Activated B cell treated with CpG ODN at 0.5 μM for 24 hours (primary cell): Measurements from ENCODE around the gene G6PD. TPM values are rescaled to one million over a fixed set of nuclear protein-coding genes. Genes with fewer than 3 reads are reported as not detected.
"Not testable (repeated sequence)": the region's sequence is repeated elsewhere in the genome, so short reads cannot be mapped to it uniquely, and the experiment has no call there.

Experiments used
- ATAC-seq: fragments of 200-7000 bp; cut with Tn5 transposase; one replicate; pipeline ENCODE4 v1.10.0; 2021; ENCODE audit warnings: low read depth, mild to moderate bottlenecking, moderate library complexity
- CTCF ChIA-PET: fragments of 350-600 bp; sonication (Branson Sonifier 250); formaldehyde crosslinking; loops from one replicate; lab custom pipeline; 2021; ENCODE audit warnings: antibody characterized with exemption; lab: Charles Lee
- POLR2A ChIA-PET: fragments of 350-600 bp; sonication (Branson Sonifier 250); formaldehyde crosslinking; loops from one replicate; lab custom pipeline; 2021; ENCODE audit warnings: antibody characterized with exemption; lab: Charles Lee
- DNase-seq: peaks from one replicate; pipeline ENCODE4 v3.0.0; 2022
- H3K27ac Mint-ChIP-seq: one replicate; pipeline ENCODE4 v1.8.0; 2020; ENCODE audit warnings: mixed read lengths
- H3K27me3 Mint-ChIP-seq: one replicate; pipeline ENCODE4 v1.8.0; 2021; ENCODE audit warnings: mixed read lengths
- H3K36me3 Mint-ChIP-seq: one replicate; pipeline ENCODE4 v1.8.0; 2021; ENCODE audit warnings: low read depth, mixed read lengths
- H3K4me1 Mint-ChIP-seq: one replicate; pipeline ENCODE4 v1.8.0; 2021; ENCODE audit warnings: mixed read lengths
- H3K4me3 Mint-ChIP-seq: one replicate; pipeline ENCODE4 v1.8.0; 2020; ENCODE audit warnings: mild to moderate bottlenecking, mixed read lengths
- H3K9me3 Mint-ChIP-seq: one replicate; pipeline ENCODE4 v1.8.0; 2020; ENCODE audit warnings: mixed read lengths
- intact Hi-C: fragments of 100-400 bp; cut with micrococcal nuclease; formaldehyde crosslinking; loops from one replicate; pipeline ENCODE4 v1.15.1; 2024
- total RNA-seq: library from RNA; stranded (reverse); gene quantifications from 2 replicates; pipeline ENCODE4 v1.2.3, GENCODE V29; 2022
- TF ChIP-seq, protein P1 (sequence below): fragments of 200-600 bp; IDR thresholded peaks from one replicate; pipeline ENCODE4 v1.8.0; 2022; ENCODE audit warnings: antibody characterized with exemption, mild to moderate bottlenecking

The G6PD gene
- total RNA-seq = 77.1 and 84.6 TPM in 2 replicates

DNA sequence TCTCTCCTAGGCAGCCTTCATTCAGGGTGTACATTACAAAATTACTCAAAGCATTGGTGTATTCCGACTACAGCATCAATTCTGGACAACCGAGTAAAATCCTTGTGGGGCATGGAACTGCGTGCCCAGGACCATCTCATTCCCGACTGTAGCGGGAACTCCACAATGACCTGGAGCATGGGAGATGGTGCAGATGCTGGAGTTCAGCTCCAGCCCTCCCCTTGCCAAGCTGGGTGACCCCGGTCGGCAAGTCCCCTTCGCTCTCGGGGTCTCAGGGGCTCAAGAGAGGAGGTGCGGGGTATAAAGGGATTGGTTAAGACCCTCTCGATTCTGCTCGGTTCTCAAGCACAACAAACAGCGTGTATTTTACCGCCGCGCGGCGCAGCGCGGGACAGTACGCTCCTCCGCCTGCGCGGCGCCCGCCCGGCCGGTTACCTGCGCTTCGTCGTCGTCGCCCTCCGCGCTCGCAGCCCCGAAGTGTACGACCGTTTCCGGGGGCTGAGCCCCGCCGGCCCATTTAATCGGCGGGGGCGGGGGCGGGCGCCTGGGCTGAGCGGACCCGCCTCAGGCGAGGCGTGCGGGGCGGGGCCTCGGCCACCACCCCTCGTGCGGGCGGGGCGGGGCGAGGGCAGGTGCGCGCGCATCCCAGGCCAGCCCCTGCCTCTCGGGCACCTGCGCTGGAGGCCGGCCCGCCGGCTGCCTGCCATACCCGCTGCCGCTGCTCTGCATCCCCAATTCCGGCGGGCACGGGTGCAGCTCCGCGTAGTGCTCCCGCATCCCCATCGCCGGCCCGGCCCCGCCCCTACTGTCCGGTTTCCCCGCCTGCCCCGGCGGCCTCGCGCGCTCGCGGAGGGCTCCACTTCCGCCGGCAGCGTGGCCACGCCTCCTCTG is at the start of gene G6PD:
Gene G6PD, minus strand, starts transcription at position 493 of the 891 bp plus-strand sequence. CDS start 691 bp downstream, outside the sequence.
- H3K4me3 Mint-ChIP-seq = peak within 1 kb of the TSS; percentile 86
- peaks cover 21% of the 10 kb centered on the region for H3K36me3 Mint-ChIP-seq
- H3K27ac Mint-ChIP-seq = peak within 1 kb of the TSS; percentile 95
- POLR2A ChIA-PET = interaction anchor here (0.7 to 2.0 kb wide), 12 partner anchors 135 to 752 kb away, joined by 3 to 13 read pairs (median 4); partner anchors contain the start of genes DKC1, IDH3G, RPL10 and SSR4
- TF ChIP-seq, protein P1, sequence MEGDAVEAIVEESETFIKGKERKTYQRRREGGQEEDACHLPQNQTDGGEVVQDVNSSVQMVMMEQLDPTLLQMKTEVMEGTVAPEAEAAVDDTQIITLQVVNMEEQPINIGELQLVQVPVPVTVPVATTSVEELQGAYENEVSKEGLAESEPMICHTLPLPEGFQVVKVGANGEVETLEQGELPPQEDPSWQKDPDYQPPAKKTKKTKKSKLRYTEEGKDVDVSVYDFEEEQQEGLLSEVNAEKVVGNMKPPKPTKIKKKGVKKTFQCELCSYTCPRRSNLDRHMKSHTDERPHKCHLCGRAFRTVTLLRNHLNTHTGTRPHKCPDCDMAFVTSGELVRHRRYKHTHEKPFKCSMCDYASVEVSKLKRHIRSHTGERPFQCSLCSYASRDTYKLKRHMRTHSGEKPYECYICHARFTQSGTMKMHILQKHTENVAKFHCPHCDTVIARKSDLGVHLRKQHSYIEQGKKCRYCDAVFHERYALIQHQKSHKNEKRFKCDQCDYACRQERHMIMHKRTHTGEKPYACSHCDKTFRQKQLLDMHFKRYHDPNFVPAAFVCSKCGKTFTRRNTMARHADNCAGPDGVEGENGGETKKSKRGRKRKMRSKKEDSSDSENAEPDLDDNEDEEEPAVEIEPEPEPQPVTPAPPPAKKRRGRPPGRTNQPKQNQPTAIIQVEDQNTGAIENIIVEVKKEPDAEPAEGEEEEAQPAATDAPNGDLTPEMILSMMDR = no peak
- H3K27me3 Mint-ChIP-seq = no peaks in the 10 kb centered on the region
- peaks cover 52% of the 10 kb centered on the region for H3K4me1 Mint-ChIP-seq
- CTCF ChIA-PET = no interaction called here
- ATAC-seq = peak; percentile 68
- no peaks in the 10 kb centered on the region for H3K9me3 Mint-ChIP-seq
- intact Hi-C loops = loop anchor here (1.0 kb wide), 3 partner anchors 30 to 216 kb away; partner anchors contain the start of genes DKC1 and FAM3A
- peak; percentile 83 for DNase-seq

DNA sequence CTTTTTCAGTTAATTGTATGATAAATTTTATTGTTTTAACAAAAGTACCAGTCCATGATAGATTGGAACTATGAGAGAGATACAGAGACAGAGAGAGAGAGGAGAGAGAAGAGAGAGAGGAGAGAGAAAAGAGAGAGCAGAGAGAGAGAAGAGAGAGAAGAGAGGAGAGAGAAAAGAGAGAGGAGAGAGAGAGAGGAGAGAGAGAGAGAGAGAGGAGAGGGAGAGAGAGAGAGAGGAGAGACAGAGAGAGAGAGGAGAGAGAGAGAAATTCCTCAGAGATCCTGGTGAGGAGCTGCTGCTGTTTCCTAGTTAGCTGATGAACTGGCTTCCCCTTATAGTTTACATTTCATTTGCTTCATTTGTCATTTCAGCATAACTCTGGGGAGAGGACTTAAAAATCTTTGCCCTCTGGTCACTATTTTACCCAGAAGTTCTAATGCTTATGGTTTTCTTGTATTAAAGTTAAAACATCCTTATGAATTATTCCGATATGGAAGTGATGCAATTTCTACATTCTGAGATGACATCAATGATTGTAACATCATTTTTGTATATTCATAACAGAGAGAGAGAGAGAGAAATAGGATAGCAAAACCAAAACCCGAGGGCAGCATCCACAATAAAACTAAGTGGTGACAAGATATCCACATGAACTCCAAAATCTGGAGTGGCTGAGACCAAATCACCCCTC is 49.1 kb upstream of the G6PD start:
- H3K4me1 Mint-ChIP-seq = no peaks in the 10 kb centered on the region
- peaks cover 9% of the 10 kb centered on the region for H3K27me3 Mint-ChIP-seq
- no peak overlapping the region for H3K4me3 Mint-ChIP-seq
- ChIA-PET POLR2A (no interaction called here), CTCF (no interaction called here)
- H3K36me3 Mint-ChIP-seq = no peaks in the 10 kb centered on the region
- no peak overlapping the region for H3K27ac Mint-ChIP-seq
- intact Hi-C loops = no loop called here
- H3K9me3 Mint-ChIP-seq = no peaks in the 10 kb centered on the region
- ATAC-seq (no peak), DNase-seq (no peak)
- TF ChIP-seq, protein P1 = no peak

DNA sequence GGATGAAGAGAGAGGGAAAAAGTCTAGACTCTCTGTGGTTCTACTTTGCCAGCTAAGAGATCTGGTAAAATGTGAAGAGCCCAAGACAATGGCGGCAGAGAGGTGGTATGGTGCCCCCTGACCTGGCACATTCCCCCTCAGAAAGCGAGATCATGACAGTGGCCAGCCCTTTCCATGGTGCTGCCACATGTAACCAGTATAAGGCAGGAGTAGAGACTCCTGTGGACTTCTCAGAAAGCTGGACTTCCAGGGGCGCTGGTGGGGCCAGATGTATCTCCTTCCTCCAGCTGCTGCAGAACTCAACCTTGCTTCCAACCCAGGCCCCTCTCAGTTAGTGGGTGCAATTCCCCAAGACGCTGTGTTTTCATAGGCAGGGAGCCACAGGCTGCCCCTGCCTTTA is 47.8 kb upstream of the G6PD start:
- Mint-ChIP-seq H3K4me3 (no peak overlapping the region), H3K36me3 (no peaks in the 10 kb centered on the region), H3K27ac (no peak overlapping the region), H3K27me3 (peaks cover 9% of the 10 kb centered on the region), H3K4me1 (no peaks in the 10 kb centered on the region), H3K9me3 (no peaks in the 10 kb centered on the region)
- DNase-seq (no peak), ATAC-seq (no peak)
- ChIA-PET CTCF (no interaction called here), POLR2A (no interaction called here)
- TF ChIP-seq, protein P1 = no peak
- intact Hi-C loops = no loop called here

DNA sequence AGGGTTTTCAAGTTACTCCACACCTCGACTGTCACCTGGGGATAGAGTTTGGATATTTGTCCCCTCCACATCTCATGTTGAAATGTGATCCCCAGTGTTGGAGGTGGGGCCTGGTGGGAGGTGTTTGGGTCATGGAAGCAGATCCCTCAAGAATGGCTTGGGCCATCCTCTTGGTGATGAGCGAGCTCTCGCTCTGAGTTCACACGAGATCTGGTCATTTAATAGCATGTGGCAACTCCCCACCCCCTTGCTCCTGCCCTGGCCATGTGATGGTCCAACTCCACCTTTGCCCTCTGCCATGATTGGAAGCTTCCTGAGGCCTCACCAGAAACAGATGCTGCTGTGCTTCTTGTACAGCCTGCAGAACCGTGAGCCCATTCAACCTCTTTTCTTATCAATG is 46.6 kb upstream of the G6PD start:
- Mint-ChIP-seq H3K27ac (no peak overlapping the region), H3K4me3 (no peak overlapping the region), H3K9me3 (no peaks in the 10 kb centered on the region), H3K36me3 (no peaks in the 10 kb centered on the region), H3K27me3 (peaks cover 9% of the 10 kb centered on the region), H3K4me1 (no peaks in the 10 kb centered on the region)
- intact Hi-C loops = no loop called here
- ChIA-PET CTCF (no interaction called here), POLR2A (no interaction called here)
- no peak for DNase-seq
- ATAC-seq = no peak
- TF ChIP-seq, protein P1 = no peak

DNA sequence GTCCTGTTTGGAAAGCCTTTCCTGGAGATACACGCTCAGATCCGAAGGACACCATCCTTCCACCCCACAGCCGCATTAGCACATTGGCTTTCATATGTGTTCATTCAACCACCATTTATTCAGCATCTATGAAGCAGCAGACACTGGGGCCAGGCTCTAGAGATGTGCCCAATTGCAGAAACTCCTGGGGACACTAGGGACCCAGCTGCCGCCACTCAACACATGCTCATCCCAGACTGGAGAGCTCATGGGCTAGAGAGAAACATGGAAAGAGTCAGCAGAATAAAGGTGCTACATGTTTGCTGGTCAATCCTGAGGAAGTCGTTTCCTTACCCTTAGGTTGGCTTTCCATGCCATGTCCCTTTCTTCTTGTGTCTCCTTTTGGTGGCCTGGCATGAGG is 45.9 kb upstream of the G6PD start:
- no peak for DNase-seq
- ChIA-PET POLR2A (no interaction called here), CTCF (no interaction called here)
- H3K27me3 Mint-ChIP-seq = peaks cover 4% of the 10 kb centered on the region
- no peaks in the 10 kb centered on the region for H3K36me3 Mint-ChIP-seq
- no peaks in the 10 kb centered on the region for H3K9me3 Mint-ChIP-seq
- ATAC-seq = no peak
- TF ChIP-seq, protein P1 = no peak
- no peak overlapping the region for H3K27ac Mint-ChIP-seq
- intact Hi-C loops = no loop called here
- no peak overlapping the region for H3K4me3 Mint-ChIP-seq
- H3K4me1 Mint-ChIP-seq = no peaks in the 10 kb centered on the region

DNA sequence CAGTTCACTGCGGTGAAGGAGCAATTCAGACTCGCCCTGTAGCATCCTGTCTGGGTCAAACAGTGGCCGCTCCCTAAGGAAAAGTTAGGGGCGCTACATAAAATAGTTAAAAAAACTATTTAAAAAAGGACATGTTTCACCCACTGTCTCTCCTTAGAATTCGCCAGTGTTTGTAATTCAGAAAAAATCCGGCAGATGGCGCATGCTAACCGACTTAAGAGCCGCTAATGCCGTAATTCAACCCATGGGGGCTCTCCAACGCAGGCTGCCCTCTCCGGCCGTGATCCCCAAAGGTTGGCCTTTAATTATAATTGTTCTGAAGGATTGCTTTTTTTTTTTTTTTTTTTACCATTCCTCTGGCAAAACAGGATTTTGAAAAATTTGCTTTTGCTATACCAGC is 43.8 kb upstream of the G6PD start:
- H3K36me3 Mint-ChIP-seq, DNase-seq, intact Hi-C loops, ATAC-seq, CTCF ChIA-PET, H3K9me3 Mint-ChIP-seq, H3K4me1 Mint-ChIP-seq, H3K27ac Mint-ChIP-seq, POLR2A ChIA-PET, H3K4me3 Mint-ChIP-seq, H3K27me3 Mint-ChIP-seq: not testable (repeated sequence)

DNA sequence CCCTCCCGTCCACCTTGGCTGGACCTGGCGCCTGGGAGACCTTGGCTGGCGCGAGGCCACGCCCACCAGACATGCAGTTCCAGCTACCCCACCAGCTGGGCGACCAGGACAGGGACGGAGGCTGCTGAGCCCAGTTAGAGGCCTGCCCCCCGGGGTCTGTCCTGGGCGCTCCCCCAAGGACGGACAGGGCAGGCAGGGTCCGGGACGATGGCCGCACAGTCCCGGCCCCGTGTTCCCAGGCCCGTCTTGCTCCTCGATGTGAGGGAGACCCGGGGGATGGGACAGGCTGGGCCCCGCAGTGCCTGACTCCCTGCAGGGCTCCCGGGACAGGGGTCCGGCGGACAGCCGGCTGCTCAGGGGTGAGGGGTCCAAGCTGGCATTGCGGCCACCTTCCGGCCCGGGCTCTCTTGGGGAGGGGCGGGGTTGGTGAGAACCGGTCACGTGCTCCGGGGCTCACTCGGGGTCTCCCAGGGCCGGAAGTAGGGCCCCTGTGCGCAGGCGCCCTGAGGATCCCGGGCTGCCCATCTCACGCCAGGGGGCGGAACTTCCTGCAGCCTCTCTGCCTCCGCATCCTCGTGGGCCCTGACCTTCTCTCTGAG is 38.0 kb upstream of the G6PD start, which contains the start of gene CTAG1A:
Gene CTAG1A, plus strand, starts transcription at position 549 of the 599 bp plus-strand sequence. CDS start 74 bp downstream, outside the sequence.
- ATAC-seq, CTCF ChIA-PET, H3K4me3 Mint-ChIP-seq: not testable (repeated sequence)

More for the DNA sequence above, 38.0 kb upstream of the G6PD start, which contains the start of gene CTAG1A:
- H3K4me1 Mint-ChIP-seq, H3K36me3 Mint-ChIP-seq, DNase-seq, H3K27ac Mint-ChIP-seq, intact Hi-C loops, POLR2A ChIA-PET, H3K9me3 Mint-ChIP-seq, H3K27me3 Mint-ChIP-seq: not testable (repeated sequence)
